EL (cell line): ENCODE measurements around the gene RANBP3.
A peak's percentile ranks its signal among the peaks of the same experiment; 100 is the strongest.
"Not testable (repeated sequence)": the region's sequence is repeated elsewhere in the genome, so short reads cannot be mapped to it uniquely, and the experiment has no call there.

Experiments
- DNase-seq: peaks from one replicate; pipeline ENCODE4 v3.0.0-alpha.2; 2016

The RANBP3 gene

GRCh38 chr19:5963259-5963658, 14.7 kb downstream of the RANBP3 start:
- DNase-seq: not testable (repeated sequence)

- DNase-seq: no peak
Observed at GRCh38 chr19:5961969-5962945, 15.7 kb downstream of the RANBP3 start.

GRCh38 chr19:5961641-5961968, 16.3 kb downstream of the RANBP3 start:
- not testable (repeated sequence) for DNase-seq

- DNase-seq: no peak
Observed at GRCh38 chr19:5960005-5961001, 17.6 kb downstream of the RANBP3 start.

GRCh38 chr19:5959260-5960004, 18.5 kb downstream of the RANBP3 start:
- DNase-seq: no peak

- DNase-seq: no peak
Observed at GRCh38 chr19:5958851-5959122, 19.2 kb downstream of the RANBP3 start.

GRCh38 chr19:5958074-5958850, 19.7 kb downstream of the RANBP3 start:
- no peak for DNase-seq

- peak; percentile 34 for DNase-seq
Observed at GRCh38 chr19:5957170-5957569, 20.8 kb downstream of the RANBP3 start.

GRCh38 chr19:5956728-5957127, 21.2 kb downstream of the RANBP3 start:
- no peak for DNase-seq

- DNase-seq: no peak
Observed at GRCh38 chr19:5956323-5956722, 21.6 kb downstream of the RANBP3 start.

GRCh38 chr19:5955636-5955935, 22.4 kb downstream of the RANBP3 start:
- DNase-seq: no peak

GRCh38 chr19:5954293-5954692, 23.6 kb downstream of the RANBP3 start:
- DNase-seq: peak; percentile 36

GRCh38 chr19:5953680-5954213, 24.2 kb downstream of the RANBP3 start:
- DNase-seq: no peak

- DNase-seq: no peak
Observed at GRCh38 chr19:5953030-5953589, 24.8 kb downstream of the RANBP3 start.

GRCh38 chr19:5952193-5953029, 25.5 kb downstream of the RANBP3 start:
- DNase-seq: no peak

- DNase-seq: no peak
Observed at GRCh38 chr19:5951338-5951861, 26.5 kb downstream of the RANBP3 start.

- no peak for DNase-seq
Observed at GRCh38 chr19:5950741-5951140, 27.2 kb downstream of the RANBP3 start.

- DNase-seq: no peak
Observed at GRCh38 chr19:5949792-5950305, 28.1 kb downstream of the RANBP3 start.

GRCh38 chr19:5948752-5949564, 29.0 kb downstream of the RANBP3 start:
- DNase-seq: no peak
